ENCODE data around the gene UNKL. TPM values are rescaled to one million over a fixed set of nuclear protein-coding genes. Genes with fewer than 3 reads are reported as not detected.

Gene UNKL
- total RNA-seq, 2 experiments from 2014 or later = 19.6 to 24.9 TPM

DNA sequence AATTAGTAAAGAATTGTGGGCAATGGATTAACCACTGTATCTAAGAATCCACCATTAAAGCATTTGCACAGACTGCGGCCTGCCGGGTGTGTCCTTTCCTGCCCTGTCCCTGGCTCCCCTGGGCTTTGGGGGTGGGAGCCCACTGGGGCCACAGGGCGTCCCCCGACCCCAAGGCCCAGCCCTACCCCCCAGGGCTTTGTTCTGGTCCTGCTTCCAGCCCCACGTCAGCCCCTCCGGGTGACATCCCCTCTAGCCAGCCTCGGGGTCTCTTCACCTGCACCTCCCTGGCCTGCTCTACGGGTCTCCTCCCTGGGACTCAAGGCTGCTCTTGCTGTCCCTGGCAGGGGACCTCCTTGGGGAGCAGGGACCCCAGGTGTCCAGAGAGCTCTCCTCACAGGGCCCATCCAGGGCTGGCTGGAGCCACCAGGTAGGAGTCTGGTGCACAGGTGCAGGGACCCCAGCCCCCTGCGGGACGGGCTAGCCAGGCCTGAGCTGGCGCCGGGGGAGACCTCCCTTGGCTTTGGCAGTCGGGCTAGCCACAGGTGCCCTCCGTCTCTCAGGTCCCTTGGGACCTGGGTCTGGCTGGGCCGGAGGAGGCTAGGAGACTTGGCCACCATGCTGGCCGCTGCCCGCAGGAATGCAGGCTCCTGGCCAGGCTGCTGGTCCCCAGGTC lies 87.4 kb downstream of the UNKL start:
- H3K9me3 Mint-ChIP-seq (ENCODE audit: insufficient read depth) = no peaks in the 10 kb centered on the region
- no peak overlapping the region for H3K27ac Mint-ChIP-seq
- no peak overlapping the region for H3K4me3 Mint-ChIP-seq
- ATAC-seq (no peak), DNase-seq (no peak)
- ChIA-PET POLR2A (interaction anchor here (0.7 kb wide), 1 partner anchor 18 kb away, joined by 3 read pairs; the partner anchor contains the start of gene UBE2I), CTCF (no interaction called here)
- peaks cover 5% of the 10 kb centered on the region for H3K27me3 Mint-ChIP-seq (ENCODE audit: low read depth)
- peaks cover 18% of the 10 kb centered on the region for H3K36me3 Mint-ChIP-seq (ENCODE audit: low read depth)
- H3K4me1 Mint-ChIP-seq (ENCODE audit: low read depth) = peaks cover 9% of the 10 kb centered on the region

DNA sequence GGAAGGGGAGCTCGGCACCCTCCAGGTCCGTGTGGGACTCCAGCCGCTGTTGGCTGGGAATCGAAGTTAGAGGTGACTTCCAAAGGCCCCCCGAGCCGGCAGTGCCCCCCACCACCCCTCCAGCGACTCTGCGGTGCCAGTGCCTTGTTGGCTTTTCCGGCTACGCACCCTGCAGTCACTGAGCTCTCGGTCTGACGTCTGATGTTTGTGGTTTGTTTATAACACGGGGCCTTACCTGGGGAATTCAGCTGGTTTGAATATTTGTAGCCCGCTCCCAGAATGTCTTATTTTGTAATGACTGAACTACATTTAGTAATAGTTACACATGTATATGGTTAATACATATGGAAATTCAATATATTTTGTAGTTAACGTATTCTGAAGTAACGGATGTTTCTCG lies 88.1 kb downstream of the UNKL start:
- peaks cover 23% of the 10 kb centered on the region for H3K36me3 Mint-ChIP-seq (ENCODE audit: low read depth)
- H3K27ac Mint-ChIP-seq = no peak overlapping the region
- H3K27me3 Mint-ChIP-seq (ENCODE audit: low read depth) = no peaks in the 10 kb centered on the region
- CTCF ChIA-PET = no interaction called here
- ATAC-seq = no peak
- H3K4me3 Mint-ChIP-seq = no peak overlapping the region
- no peaks in the 10 kb centered on the region for H3K9me3 Mint-ChIP-seq (ENCODE audit: insufficient read depth)
- H3K4me1 Mint-ChIP-seq (ENCODE audit: low read depth) = peaks cover 2% of the 10 kb centered on the region
- POLR2A ChIA-PET = interaction anchor here (0.7 kb wide), 1 partner anchor 17 kb away, joined by 3 read pairs; the partner anchor contains the start of gene UBE2I
- DNase-seq = no peak

DNA sequence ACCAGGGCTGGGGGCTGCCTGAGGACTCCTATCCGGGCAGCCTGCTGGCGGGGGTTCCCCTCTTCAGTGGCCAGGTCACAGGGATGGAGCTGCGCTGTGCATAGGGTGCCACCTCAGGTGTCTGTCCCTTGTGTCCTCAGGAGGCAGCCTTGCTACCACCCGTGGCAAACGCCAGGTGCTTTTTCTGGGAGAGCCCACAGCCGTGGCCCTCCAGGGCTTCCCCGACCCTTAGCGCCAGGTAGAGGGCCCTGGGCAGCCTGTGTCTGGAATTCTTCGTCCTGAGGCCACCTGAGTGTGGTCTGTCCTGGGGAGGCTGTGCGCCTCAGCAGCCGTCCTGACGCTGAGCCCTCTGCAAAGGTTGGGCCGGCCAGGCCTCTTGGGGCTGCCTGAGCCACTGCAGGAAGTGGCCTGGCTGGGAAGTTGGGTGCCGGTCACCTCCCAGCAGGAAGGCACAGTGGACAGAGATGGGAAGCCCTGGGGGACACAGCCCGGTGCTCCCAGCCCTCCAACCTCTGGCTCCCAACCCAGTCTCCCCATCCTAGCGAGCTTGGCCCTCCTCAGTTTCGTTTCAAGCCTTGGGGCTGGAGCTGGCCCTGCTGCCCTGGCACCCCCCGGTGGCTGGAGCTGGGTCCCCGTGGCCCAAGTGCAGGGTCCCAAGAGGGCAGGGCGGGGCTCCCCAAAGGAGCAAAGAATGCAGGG lies 88.7 kb downstream of the UNKL start:
- Mint-ChIP-seq H3K4me3 (no peak overlapping the region), H3K36me3 (ENCODE audit: low read depth) (peaks cover 29% of the 10 kb centered on the region), H3K27ac (no peak overlapping the region), H3K9me3 (ENCODE audit: insufficient read depth) (no peaks in the 10 kb centered on the region), H3K4me1 (ENCODE audit: low read depth) (no peaks in the 10 kb centered on the region), H3K27me3 (ENCODE audit: low read depth) (no peaks in the 10 kb centered on the region)
- ChIA-PET POLR2A (no interaction called here), CTCF (no interaction called here)
- DNase-seq (no peak), ATAC-seq (no peak)

DNA sequence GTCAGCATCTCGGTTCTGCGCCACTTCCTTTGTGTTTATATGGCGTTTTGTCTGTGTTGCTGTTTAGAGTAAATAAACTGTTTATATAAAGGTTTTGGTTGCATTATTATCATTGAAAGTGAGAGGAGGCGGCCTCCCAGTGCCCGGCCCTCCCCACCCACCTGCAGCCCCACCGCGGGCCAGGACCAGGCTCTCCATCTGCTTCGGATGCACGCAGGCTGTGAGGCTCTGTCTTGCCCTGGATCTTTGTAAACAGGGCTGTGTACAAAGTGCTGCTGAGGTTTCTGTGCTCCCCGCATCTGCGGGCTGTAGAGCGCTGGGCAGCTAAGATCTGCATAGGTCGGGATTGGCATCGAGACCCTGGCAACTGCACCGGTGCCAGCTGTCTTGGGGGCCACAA lies 89.2 kb downstream of the UNKL start:
- no peak for DNase-seq
- Mint-ChIP-seq H3K4me3 (no peak overlapping the region), H3K27me3 (ENCODE audit: low read depth) (no peaks in the 10 kb centered on the region), H3K27ac (no peak overlapping the region), H3K36me3 (ENCODE audit: low read depth) (peaks cover 33% of the 10 kb centered on the region), H3K4me1 (ENCODE audit: low read depth) (no peaks in the 10 kb centered on the region), H3K9me3 (ENCODE audit: insufficient read depth) (no peaks in the 10 kb centered on the region)
- ATAC-seq = no peak
- POLR2A ChIA-PET = no interaction called here
- CTCF ChIA-PET = no interaction called here

DNA sequence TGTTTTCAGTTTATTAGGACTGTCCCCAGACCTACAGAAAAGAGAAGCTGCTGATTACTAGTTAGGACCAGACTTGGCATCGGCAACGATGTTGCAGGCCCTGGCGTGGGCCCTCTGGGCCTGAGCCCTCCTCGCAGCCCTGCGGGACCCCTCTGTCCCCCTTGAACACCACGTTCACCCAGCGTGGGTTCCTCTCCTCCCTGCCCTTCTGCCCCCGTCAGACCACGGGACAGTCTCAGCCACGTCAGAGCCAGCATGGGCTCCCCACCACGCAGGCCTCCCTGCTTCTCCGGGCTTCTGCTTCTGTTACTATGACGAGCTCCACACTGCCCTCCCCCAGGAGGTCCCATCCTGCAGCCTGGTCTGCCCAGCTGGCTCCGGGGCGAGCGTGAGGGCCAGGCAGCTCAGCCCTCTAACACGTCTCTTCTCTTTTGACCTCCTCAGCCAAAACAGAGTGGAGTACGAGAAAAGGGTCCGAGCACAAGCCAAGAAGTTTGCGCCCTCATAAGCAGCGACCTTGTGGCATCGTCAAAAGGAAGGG lies 90.1 kb downstream of the UNKL start:
- POLR2A ChIA-PET = no interaction called here
- H3K36me3 Mint-ChIP-seq (ENCODE audit: low read depth) = peaks cover 41% of the 10 kb centered on the region
- CTCF ChIA-PET = interaction anchor here (0.6 kb wide), 1 partner anchor 12 kb away, joined by 3 read pairs; no protein-coding TSS in a partner anchor

DNA sequence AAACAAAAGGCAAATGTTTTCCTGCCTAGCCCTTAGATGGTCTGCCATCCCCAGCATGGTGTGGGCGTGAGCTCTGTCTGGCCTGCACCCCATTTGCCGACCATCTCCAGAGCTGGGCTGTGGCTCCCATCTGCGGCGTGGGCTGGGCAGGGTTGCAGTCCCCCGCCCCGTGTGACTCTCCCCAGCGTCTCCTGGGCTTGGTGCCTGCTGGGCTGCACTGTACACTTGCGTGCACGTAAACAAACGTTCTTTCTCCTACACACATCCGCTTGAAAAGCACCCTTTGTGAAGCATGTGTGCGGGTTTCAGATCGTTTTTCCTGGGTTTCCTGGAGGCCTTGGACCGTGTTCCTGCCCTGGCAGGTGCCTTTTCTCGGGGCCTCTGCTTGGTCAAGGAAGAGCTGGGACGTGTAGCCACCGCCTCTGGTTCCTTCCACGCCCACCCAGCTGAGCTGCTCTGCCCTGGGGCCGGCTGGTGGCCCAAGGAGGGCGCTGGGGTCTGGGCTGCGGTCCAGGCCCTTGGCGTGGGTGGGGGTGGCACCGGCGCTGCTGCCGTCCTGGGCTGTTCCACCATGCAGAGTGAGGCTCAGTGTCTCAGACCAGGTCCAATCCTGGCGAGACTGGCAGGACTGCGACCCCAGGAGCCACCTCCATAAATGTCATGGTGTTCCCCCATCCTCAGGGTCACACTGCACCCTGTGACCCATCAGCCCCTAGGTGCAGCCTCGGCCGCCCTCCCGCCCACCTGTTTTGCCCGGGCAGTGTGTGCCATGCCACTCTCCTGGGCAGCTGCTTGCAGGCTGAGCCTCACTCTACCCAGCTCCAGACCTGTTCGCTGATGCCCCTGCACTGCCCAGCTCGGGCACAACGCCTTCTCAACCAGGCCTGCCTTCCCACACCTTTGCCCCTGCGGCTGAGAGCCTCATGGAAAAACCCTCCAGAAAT lies 90.9 kb downstream of the UNKL start:
- H3K36me3 Mint-ChIP-seq (ENCODE audit: low read depth) = peaks cover 44% of the 10 kb centered on the region
- no peaks in the 10 kb centered on the region for H3K27me3 Mint-ChIP-seq (ENCODE audit: low read depth)
- H3K9me3 Mint-ChIP-seq (ENCODE audit: insufficient read depth) = no peaks in the 10 kb centered on the region
- POLR2A ChIA-PET = no interaction called here
- CTCF ChIA-PET = interaction anchor here (0.6 kb wide), 1 partner anchor 12 kb away, joined by 3 read pairs; no protein-coding TSS in a partner anchor
- no peak overlapping the region for H3K4me3 Mint-ChIP-seq
- ATAC-seq (no peak), DNase-seq (no peak)
- H3K4me1 Mint-ChIP-seq (ENCODE audit: low read depth) = peaks cover 2% of the 10 kb centered on the region
- H3K27ac Mint-ChIP-seq = no peak overlapping the region

More for the DNA sequence above, 90.1 kb downstream of the UNKL start:
- Mint-ChIP-seq H3K4me1 (ENCODE audit: low read depth) (peaks cover 2% of the 10 kb centered on the region), H3K4me3 (no peak overlapping the region), H3K27ac (no peak overlapping the region), H3K9me3 (ENCODE audit: insufficient read depth) (no peaks in the 10 kb centered on the region), H3K27me3 (ENCODE audit: low read depth) (no peaks in the 10 kb centered on the region)
- no peak for ATAC-seq
- DNase-seq = no peak

DNA sequence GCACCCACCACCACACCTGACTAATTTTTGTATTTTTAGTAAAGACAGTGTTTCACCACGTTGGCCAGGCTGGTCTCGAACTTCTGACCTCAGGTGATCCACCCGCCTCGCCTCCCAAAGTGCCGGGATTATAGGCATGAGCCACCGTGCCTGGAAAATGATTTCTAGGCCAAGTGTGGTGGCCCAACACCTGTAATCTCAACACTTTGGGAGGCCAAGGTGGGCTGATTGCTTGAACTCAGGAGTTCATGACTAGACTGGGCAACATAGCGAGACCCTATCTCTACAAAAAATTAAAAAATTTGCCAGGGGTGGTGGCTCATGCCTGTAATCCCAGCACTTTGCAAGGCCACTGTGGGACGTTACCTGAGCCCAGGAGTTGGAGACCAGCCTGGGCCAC lies 92.1 kb downstream of the UNKL start:
- ChIA-PET CTCF (no interaction called here), POLR2A (no interaction called here)
- Mint-ChIP-seq H3K9me3 (ENCODE audit: insufficient read depth) (no peaks in the 10 kb centered on the region), H3K36me3 (ENCODE audit: low read depth) (peaks cover 55% of the 10 kb centered on the region), H3K27me3 (ENCODE audit: low read depth) (no peaks in the 10 kb centered on the region), H3K4me3 (no peak overlapping the region), H3K4me1 (ENCODE audit: low read depth) (peaks cover 2% of the 10 kb centered on the region), H3K27ac (no peak overlapping the region)
- ATAC-seq (no peak), DNase-seq (no peak)

DNA sequence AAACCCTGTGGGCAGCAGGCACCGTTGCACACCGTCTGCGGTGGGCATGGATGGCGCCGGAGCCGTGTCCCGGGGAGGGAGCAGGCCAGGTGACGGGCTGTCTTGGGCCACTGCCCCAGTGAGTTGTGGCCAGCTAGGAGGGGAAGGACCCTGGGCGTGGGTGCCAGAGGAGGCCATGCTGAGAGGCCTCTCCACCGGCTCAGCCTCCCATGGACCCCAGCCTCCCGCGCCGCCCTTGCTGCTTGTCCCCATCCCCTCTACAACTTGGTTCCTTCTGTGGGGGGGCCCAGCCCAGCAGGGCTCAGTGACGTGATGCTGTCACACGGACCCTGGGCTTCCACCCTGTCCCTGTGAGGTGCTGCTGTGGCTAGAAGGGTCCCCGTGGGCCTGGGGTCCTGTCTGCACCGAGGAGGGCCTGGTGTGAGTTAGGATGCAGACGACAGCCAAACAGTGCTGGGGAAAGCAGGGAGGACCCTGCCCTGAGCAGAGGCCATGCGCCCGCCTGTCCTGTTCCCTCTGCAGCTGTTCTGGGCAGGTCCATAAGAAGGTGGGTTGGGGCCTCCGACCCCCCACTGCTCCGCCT lies 93.8 kb downstream of the UNKL start:
- Mint-ChIP-seq H3K27me3 (ENCODE audit: low read depth) (no peaks in the 10 kb centered on the region), H3K4me1 (ENCODE audit: low read depth) (peaks cover 2% of the 10 kb centered on the region), H3K36me3 (ENCODE audit: low read depth) (peaks cover 67% of the 10 kb centered on the region), H3K4me3 (no peak overlapping the region), H3K9me3 (ENCODE audit: insufficient read depth) (no peaks in the 10 kb centered on the region), H3K27ac (no peak overlapping the region)
- ChIA-PET POLR2A (no interaction called here), CTCF (no interaction called here)
- DNase-seq = no peak
- no peak for ATAC-seq

DNA sequence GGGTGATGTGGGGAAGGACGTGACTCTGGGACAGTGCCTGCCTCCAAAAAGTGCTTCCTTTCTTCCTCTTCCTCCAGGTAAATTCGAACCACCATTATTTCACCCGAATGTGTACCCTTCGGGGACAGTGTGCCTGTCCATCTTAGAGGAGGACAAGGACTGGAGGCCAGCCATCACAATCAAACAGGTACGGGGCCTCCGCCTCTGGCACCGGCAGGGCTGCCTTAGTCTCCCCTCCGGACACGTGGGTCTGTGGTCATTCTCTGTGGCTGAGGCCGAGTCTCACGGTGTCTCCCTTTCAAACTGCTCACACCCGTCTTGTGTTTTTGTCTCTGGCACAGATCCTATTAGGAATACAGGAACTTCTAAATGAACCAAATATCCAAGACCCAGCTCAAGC lies 94.4 kb downstream of the UNKL start:
- no peak overlapping the region for H3K27ac Mint-ChIP-seq
- H3K4me3 Mint-ChIP-seq = no peak overlapping the region
- CTCF ChIA-PET = no interaction called here
- POLR2A ChIA-PET = no interaction called here
- no peaks in the 10 kb centered on the region for H3K27me3 Mint-ChIP-seq (ENCODE audit: low read depth)
- H3K9me3 Mint-ChIP-seq (ENCODE audit: insufficient read depth) = no peaks in the 10 kb centered on the region
- no peak for DNase-seq
- H3K36me3 Mint-ChIP-seq (ENCODE audit: low read depth) = peaks cover 67% of the 10 kb centered on the region
- peaks cover 2% of the 10 kb centered on the region for H3K4me1 Mint-ChIP-seq (ENCODE audit: low read depth)
- no peak for ATAC-seq

DNA sequence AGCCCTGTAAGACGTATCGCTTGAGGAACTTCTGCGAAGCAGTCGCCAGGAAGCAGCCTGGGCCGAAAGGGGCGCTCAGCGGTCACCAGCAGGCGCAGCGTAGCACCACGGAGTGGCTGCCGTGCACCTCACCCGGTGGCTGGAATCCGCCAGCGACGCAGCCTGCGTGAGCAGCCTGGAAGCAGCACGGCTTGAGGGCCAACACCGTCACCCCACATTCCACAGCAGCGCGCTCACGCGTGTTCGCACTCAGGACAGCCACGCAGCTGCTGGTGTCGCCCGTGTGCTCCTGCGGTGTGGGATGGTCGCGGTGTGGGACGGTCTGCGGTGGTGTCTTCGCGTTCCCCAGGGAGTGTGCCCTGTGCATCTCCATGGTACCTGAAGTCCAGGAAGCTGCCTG lies 95.5 kb downstream of the UNKL start:
- peaks cover 68% of the 10 kb centered on the region for H3K36me3 Mint-ChIP-seq (ENCODE audit: low read depth)
- ChIA-PET CTCF (no interaction called here), POLR2A (interaction anchor here (0.7 kb wide), 1 partner anchor 23 kb away, joined by 3 read pairs; no protein-coding TSS in a partner anchor)
- no peak for DNase-seq
- H3K4me3 Mint-ChIP-seq = no peak overlapping the region
- H3K9me3 Mint-ChIP-seq (ENCODE audit: insufficient read depth) = no peaks in the 10 kb centered on the region
- H3K27me3 Mint-ChIP-seq (ENCODE audit: low read depth) = no peaks in the 10 kb centered on the region
- peaks cover 7% of the 10 kb centered on the region for H3K4me1 Mint-ChIP-seq (ENCODE audit: low read depth)
- no peak overlapping the region for H3K27ac Mint-ChIP-seq
- no peak for ATAC-seq

DNA sequence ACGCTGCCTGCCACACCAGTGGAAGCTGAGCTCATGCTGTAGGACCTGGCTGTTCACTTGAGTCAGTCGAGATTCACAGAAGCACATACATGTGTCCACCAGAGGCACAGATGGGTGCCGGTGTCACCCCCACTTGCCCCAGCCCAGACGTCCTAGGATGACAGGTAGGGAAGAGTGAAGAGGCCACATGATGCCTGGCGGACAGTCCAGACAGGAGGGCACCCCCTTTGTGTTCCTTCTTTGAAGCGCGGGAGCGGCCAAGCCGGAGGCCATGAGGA lies 96.3 kb downstream of the UNKL start:
- ChIA-PET POLR2A (no interaction called here), CTCF (no interaction called here)
- peaks cover 8% of the 10 kb centered on the region for H3K4me1 Mint-ChIP-seq (ENCODE audit: low read depth)
- ATAC-seq (no peak), DNase-seq (no peak)
- H3K4me3 Mint-ChIP-seq = no peak overlapping the region
- peaks cover 63% of the 10 kb centered on the region for H3K36me3 Mint-ChIP-seq (ENCODE audit: low read depth)
- no peaks in the 10 kb centered on the region for H3K27me3 Mint-ChIP-seq (ENCODE audit: low read depth)
- no peak overlapping the region for H3K27ac Mint-ChIP-seq
- H3K9me3 Mint-ChIP-seq (ENCODE audit: insufficient read depth) = no peaks in the 10 kb centered on the region
